NB4 (cell line): ENCODE results near the gene ADISSP.

Experiments used
- DNase-seq: peaks from one replicate; pipeline ENCODE4 v3.0.0; 2010; ENCODE audit warnings: low read depth
- H3K4me3 ChIP-seq: one replicate; pipeline ENCODE4 v1.5.1; 2011; ENCODE audit warnings: mild to moderate bottlenecking, low read depth, low read length, moderate library complexity
- CTCF ChIP-seq: IDR thresholded peaks from one replicate; pipeline ENCODE4 v1.5.1; 2012; ENCODE audit warnings: low read depth, low read length
- MYC ChIP-seq: IDR thresholded peaks from 2 replicates; pipeline ENCODE4 v1.6.1; 2011; ENCODE audit warnings: low read depth, low read length
- POLR2A ChIP-seq: IDR thresholded peaks from 2 replicates; pipeline ENCODE4 v1.6.1; 2011; ENCODE audit warnings: mild to moderate bottlenecking; ENCODE audit not compliant: insufficient read length; ENCODE audit errors: extremely low read depth
- TF ChIP-seq, protein P1 (sequence below): IDR thresholded peaks from 2 replicates; pipeline ENCODE4 v1.6.1; 2011; ENCODE audit warnings: low read depth, low read length

ADISSP gene

GRCh38 chr20:3765171-3765882, 2.2 kb downstream of the ADISSP start:
- no peak for TF ChIP-seq CTCF
- no peak for TF ChIP-seq MYC
- TF ChIP-seq, protein P1, sequence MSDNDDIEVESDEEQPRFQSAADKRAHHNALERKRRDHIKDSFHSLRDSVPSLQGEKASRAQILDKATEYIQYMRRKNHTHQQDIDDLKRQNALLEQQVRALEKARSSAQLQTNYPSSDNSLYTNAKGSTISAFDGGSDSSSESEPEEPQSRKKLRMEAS = no peak
- no peak for TF ChIP-seq POLR2A
- DNase-seq = peak; percentile 16
- H3K4me3 ChIP-seq = no peak overlapping the region

- TF ChIP-seq MYC = no peak
- no peak for TF ChIP-seq POLR2A
- TF ChIP-seq CTCF = no peak
- TF ChIP-seq, protein P1 = no peak
- H3K4me3 ChIP-seq = no peak overlapping the region
- no peak for DNase-seq
Measured at GRCh38 chr20:3764659-3765058, 2.9 kb downstream of the ADISSP start.

- TF ChIP-seq, protein P1 = no peak; the same call in 1 of the 2 replicates
- TF ChIP-seq CTCF (no peak), POLR2A (no peak), MYC (no peak)
- H3K4me3 ChIP-seq = no peak overlapping the region
- DNase-seq = peak; percentile 58
Measured at GRCh38 chr20:3763671-3764601, 3.6 kb downstream of the ADISSP start.

GRCh38 chr20:3760655-3761348, 6.8 kb downstream of the ADISSP start:
- H3K4me3 ChIP-seq = no peak overlapping the region
- DNase-seq = no peak
- TF ChIP-seq MYC = no peak
- TF ChIP-seq POLR2A = no peak
- TF ChIP-seq CTCF = no peak
- TF ChIP-seq, protein P1 = no peak

DNA sequence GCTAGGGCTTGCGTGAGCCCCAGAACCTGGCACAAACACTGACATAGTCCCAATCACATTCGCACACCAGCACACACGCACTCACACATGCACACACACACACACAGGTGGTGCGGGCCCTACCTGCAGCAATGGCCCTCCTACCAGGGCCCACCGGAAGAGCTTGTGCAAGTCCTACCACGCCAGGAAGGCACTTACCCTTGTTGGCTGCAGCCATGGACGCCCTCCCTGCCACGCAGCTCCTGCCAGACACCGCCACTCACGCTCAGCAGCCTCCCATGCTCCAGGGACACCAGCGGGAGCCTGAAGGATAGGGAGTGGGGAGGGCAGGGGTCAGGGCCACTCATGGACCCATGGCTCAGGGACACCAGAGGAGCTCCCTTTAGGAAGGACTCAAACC, 7.7 kb downstream of the ADISSP start:
- no peak overlapping the region for H3K4me3 ChIP-seq
- DNase-seq = no peak
- TF ChIP-seq CTCF = no peak
- no peak for TF ChIP-seq MYC
- TF ChIP-seq, protein P1 = no peak
- no peak for TF ChIP-seq POLR2A
